HG03060 (cell line): ENCODE results near the gene HPS3.

Experiments used
- ATAC-seq: cut with Tn5 transposase; IDR thresholded peaks from one replicate; pipeline ENCODE4 v1.9.1; 2021; ENCODE audit warnings: low read depth, moderate number of reproducible peaks; ENCODE audit not compliant: unreplicated experiment

The HPS3 gene

DNA sequence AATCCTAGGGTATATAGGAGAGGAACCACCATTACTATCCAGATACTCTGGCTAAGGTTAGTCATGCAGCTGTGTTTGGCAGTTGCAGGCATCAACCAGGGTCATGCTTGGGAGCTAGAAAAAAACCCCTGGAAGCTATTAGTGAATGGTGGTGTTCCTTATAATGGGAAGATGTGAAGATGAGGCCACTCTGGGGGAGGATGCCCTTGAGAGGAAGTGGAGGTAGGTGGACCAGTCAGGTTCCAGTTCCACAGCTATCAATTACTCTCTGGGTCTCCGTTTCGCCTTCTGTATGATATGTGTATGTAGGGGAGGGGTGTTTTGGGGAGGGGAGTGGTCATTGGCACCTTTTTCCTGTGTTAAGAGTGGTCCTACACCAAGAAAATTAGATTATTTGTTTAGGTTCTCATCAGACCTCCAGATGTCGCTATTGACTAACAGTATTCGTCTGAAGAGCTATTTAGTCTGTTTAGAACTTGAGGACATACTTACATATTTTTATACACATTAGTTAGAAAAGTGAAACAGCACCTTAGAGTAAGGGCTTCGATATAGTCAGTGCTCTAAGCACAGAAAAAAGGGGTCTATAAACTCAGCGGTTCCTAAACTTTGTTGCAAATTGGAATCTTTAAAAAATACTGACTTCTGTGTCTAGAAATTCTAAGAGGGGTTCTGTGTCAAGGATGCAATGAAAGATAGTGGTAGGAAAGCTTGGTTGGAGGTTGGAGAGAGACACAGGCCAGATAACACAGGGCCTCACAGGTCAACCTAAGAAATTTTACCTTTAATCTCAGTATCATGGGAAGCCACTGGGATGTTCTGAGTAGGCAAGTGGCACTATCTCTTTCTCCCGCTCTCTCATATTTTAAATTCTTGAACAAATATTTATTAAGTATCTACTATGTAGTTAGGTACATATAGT is 9.1 kb upstream of the HPS3 start:
- peak; percentile 64 for ATAC-seq

DNA sequence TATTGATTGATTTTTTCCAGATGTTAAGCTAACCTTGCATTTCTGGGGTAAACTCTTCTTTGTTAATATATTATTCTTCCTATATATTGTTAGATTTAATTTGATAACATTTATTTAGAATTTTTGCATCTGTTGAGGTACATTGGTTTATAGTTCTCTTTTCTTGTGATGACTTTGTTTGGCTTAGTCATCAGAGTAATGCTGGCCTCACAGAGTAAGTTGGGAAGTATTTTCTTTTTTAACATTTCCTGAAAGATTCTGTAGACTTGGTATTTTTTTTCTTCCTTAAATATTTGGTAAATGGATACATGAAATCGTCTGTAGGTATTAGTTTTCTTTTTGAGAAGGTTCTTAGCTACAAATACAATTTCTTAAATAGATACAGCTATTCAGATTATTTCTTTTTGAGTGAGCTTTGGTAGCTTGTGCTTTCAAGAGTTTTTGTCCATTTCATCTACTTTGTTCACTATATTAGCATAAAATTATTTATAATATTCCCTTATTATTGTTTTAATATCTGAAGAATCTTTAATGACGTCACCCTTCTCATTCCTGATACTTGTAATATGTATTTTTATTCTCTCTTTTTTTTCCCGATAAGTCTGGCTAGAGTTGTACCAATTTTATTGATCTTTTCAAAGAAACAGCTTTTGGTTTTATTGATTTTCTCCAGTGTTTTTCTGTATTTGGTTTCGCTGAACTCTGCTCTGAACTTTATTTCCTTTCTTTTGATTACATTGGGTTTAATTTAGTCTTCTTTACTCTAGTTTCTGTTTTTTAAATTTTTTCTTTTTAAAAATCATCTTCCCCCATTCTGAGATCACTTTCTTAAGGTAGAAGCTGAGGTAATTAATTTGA is 6.5 kb upstream of the HPS3 start:
- no peak for ATAC-seq

DNA sequence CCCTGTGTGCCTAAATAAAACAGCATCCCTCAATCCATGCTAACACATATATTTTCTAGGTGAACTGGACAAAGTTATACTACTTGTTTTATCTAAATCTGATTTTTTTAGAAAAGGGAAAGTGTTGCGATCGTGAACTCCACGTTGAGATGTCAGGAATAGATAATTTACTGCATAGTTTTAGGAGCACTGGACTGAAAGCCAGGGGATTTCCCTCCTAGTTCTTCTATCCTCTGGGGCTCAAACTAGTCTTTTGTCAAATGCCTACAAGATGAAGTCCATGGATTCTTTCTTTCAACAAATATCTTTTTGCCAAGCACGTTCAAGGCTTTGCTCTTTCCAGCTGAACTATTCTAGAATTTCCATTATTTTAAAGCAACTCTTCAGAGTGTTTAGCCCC is 617 bp upstream of the HPS3 start:
- ATAC-seq: no peak

DNA sequence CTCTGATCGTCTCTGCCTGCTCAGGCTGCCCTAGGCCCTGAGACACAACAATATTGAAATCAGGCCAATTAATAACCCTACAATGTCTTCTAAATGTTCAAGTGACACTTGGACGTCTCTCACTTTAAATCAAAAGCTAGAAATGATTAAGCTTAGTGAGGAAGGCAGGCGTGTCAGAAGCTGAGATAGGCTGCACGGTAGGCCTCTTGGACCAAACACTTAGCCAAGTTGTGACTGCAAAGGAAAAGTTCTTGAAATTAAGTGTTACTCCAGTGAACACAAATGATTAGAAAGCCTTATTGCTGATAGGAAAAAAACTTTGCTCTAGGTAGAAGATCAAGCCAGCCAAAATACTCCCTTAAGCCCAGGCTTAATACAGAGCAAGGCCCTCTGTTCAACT is 2.2 kb downstream of the HPS3 start:
- no peak for ATAC-seq

DNA sequence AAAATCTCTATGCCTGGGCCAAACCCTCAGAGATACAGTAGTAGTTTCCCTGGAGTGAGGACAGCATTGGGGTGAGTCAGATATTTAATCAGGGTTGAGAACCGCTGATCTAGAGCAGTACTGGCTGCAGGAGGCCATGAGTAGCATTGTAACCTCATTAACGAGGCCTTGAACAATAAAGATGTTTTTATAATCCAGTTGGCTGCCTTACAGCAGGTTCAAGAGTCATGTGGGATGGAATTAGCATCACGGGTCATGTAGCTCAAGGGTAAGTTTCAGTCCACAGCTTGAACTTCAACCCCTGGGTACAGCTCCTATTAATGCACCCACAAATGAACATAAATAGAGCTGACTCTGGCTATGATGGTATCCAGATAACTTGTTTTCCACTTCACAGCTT is 5.1 kb downstream of the HPS3 start:
- ATAC-seq: no peak

DNA sequence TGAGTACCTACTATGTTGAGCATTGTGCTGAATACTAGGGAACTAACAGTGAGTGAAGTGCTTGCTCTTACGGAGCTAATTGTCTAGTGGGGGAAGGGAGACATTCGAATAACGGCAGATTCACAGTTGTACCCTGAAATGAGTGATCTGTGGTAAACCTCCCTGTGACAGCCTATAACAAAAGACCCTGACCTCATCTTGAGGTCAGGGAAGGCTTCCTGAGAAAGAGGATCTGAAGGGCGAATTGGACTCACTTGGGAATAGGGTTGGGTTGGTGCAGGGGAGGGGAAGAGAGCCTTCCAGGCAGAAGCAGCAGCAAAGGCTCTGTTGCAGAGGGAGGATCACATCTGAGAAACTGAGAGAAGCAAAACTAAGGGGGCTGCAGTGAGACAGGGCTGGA is 13.2 kb downstream of the HPS3 start:
- ATAC-seq: no peak

GRCh38 chr3:149145356-149145755 is 15.9 kb downstream of the HPS3 start:
- ATAC-seq: no peak

DNA sequence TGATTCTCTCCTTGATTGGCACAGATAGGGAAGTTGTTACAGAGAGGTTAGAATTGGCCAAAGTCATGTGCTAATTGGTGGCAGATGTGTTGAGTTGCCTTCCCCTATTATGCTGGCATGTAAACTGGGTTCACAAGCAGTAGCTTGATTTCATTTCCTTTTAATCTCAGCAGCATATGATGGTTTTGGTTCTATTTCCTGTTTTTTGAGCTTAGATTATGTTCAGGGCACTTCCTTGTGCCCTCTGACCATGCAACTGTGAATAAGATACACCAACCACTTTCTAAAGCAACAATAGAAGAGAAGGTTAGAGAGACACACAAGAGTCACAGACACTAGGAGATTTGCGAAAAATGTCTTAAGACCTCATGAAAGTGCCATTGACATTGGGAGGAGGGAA is 16.5 kb downstream of the HPS3 start:
- ATAC-seq: peak; percentile 81

DNA sequence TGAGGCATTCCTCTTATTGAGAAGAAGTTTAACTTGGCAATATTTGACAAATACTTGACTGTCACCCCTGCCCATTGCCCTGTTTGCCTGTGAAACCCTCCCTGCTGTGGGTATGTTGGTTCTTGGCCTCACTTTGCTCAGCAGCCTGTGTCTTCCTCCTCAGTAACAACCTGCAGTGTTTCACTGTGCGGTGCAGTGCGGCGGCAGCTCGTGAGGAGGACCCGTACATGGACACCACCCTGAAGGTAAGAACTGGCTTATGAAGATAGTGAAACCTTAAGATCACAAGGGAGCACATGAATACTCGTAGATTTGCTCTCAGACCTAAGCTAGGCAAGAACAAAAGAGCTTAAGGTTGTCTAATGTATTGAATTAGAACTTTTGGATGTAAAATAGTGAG is 21.0 kb downstream of the HPS3 start:
- no peak for ATAC-seq

DNA sequence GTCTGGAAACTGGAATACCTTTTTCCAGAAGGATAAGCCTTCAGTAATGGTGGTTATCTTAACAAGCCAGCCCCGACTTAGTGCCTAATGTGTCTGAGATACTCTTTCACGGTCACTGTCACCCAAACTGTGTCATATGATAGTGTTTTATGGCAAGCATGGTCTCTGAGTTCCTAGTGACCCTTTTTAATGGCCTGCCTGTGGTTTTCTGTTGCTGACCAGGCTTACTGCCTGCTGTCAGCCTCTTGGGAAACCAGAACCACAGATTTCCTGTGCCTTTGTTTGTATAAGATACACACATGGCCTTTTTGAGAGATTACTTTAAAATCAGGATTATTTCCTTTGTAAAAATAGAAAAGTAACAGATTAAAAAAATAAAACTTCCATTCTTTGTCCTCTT is 22.4 kb downstream of the HPS3 start:
- no peak for ATAC-seq

DNA sequence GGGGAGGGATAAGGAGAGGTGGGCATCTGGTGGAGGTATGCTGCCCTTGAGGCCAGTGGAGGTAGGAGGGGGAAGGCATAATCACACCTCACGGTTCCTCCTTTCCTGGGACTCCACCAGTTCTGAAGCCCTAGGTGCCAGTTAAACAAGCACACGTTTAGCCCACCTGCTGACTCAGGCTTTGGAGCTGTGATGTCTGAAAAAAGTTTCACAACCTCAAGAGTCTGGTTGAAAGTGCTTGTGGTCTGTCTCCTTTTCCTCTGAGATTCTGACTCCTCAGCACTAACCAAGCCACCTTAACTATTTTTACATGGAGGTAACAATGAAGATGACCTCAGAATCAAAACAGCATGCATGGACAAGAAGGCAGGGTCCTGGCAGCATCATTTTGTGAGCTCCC is 23.0 kb downstream of the HPS3 start:
- peak; percentile 89 for ATAC-seq

DNA sequence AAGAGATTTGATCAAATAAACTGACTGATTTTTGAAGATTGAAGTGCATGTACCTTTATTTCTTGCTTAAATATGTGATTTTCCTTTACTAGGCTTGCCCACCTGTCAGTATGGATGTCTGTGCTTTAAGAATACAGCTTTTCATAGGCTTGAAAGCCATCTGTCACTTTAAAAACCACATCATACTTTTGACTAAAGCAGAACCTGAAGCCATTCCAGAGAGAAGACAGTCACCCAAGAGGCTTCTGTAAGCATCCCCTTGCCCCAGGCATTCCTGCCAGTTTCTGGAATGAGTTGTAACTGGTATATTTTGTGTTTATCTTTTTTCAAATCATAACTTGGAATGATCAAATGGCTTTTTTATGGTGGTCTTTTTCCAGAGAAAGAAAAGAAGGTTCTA is 24.0 kb downstream of the HPS3 start:
- no peak for ATAC-seq

- no peak for ATAC-seq
These were observed 31.4 kb downstream of the HPS3 start for GRCh38 chr3:149160754-149161300.

- ATAC-seq: no peak
These were observed 32.6 kb downstream of the HPS3 start for GRCh38 chr3:149162007-149162406.

GRCh38 chr3:149163066-149163465 is 33.6 kb downstream of the HPS3 start:
- ATAC-seq: no peak

DNA sequence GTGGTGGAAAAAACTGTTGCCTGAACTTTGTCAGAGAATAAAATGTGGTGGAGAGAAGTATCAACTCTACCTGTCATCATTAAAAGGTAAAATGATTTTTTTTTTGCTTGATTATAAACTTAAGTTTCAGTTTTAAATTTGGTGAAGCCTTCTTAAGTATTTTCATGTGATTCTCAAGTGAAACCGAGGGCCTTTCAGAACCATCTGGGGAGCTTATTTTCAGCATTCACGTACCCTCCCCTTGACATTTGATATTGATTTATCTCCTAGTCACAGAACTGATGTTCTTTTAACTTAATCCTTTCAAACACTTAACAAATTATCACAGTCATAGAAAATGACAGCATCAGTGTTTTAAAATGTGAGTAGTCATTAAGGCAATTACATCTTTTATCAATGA is 38.5 kb downstream of the HPS3 start:
- ATAC-seq: no peak

DNA sequence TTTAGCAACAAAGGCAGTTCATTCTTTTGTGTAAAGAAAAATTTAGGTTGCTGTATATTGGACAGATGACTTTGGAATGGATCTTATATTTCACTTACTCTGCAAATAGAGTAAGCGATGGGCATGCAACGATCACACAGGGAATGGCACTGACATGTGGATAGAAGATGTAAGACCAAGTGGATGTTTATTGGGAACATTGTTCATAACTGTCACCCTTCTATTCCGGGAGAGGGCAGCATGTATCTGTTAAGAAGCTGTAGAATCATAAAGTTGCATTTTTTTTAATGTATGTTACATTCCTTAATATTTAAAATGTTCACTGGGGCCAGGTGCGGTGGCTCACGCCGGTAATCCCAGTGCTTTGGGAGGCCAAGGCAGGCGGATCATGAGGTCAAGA is 41.2 kb downstream of the HPS3 start:
- no peak for ATAC-seq

GRCh38 chr3:149174901-149175300 is 45.5 kb downstream of the HPS3 start:
- peak; percentile 97 for ATAC-seq

DNA sequence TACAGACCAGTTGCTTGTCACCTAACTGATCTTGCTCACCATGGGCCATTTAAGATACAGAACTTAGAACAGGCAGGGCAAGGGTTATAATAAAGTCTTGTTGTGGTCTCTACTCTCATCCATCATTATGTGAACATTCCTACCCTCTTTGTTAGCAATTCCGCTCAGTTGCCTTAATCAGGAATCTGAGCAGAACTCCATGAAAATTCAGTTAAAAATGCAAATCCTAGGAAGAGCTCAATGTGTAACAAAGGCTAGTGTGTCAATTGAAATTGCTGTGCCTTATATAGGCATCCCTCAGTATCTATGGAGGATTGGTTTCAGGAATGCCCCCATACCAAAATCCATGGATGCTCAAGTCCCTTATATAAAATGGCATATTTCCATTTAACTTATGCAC is 47.7 kb downstream of the HPS3 start:
- no peak for ATAC-seq

GRCh38 chr3:149179220-149179619 is 49.8 kb downstream of the HPS3 start:
- ATAC-seq: no peak

DNA sequence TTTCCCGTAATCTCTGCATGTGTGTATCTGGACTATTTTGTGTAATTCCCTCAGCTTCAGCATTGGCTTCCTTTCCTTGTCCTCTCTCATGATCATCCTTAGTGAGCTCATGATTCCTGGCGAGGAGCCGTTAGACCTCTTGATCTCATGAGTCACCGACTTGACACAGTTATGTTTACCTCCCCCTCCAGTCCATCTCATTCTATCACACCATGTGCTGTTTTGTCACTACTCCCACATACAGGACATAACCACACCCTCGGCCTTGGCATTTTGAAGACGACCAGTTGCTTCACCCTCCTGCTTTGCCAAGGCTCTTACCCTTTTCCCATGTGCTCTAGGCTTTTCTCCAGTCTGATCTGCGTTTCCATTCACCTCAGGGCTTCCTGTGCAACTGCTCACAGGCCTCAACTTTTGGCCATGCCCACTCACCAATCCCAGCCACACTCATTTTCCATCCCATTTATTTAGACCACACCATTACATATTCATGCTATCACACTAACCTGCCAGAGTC is 50.7 kb downstream of the HPS3 start:
- no peak for ATAC-seq
